CD14-positive monocyte (primary cell): ENCODE data around the gene NTNG1. TPM values are rescaled to one million over a fixed set of nuclear protein-coding genes. Genes with fewer than 3 reads are reported as not detected.

Source experiments
- DNase-seq, 3 donors: peaks; one replicate each; pipeline ENCODE4 v3.0.0-alpha.2; 2011 to 2022
- H2AFZ ChIP-seq: 2 replicates; pipeline ENCODE4 v1.6.0; 2012; ENCODE audit warnings: mild to moderate bottlenecking, low read depth, low read length, inconsistent platforms; ENCODE audit not compliant: insufficient read depth, poor library complexity, severe bottlenecking
- H3K27ac ChIP-seq, 2 donors: 1 replicate in 1 of 2; 2 replicates in 1 of 2; pipeline ENCODE4 v1.5.1; 2012 to 2013; ENCODE audit warnings: low read length in 2 of 2, control low read depth in 1 of 2, inconsistent platforms in 1 of 2, low read depth in 1 of 2, mild to moderate bottlenecking in 1 of 2
- H3K27me3 ChIP-seq, 2 donors: one replicate each; pipeline versions ENCODE4 v1.6.0 to v1.6.1; 2011 to 2013; ENCODE audit warnings: low read length in 2 of 2; ENCODE audit not compliant: control insufficient read depth in 2 of 2, insufficient read depth in 2 of 2
- H3K36me3 ChIP-seq, 2 donors: replicated peaks in 1 of 2; 1 replicate in 1 of 2; 2 replicates in 1 of 2; pipeline versions ENCODE4 v1.5.1 to v1.6.1; 2012 to 2013; ENCODE audit warnings: low read length in 2 of 2, control low read depth in 1 of 2, inconsistent platforms in 1 of 2, mild to moderate bottlenecking in 1 of 2; ENCODE audit not compliant: insufficient read depth in 2 of 2, control insufficient read depth in 1 of 2
- H3K4me1 ChIP-seq, 2 donors: 1 replicate in 1 of 2; 2 replicates in 1 of 2; pipeline versions ENCODE4 v1.5.1 to v1.6.1; 2012 to 2013; ENCODE audit warnings: low read length in 2 of 2, control low read depth in 1 of 2, inconsistent platforms in 1 of 2, mild to moderate bottlenecking in 1 of 2, moderate library complexity in 1 of 2; ENCODE audit not compliant: insufficient read depth in 2 of 2, control insufficient read depth in 1 of 2
- H3K4me2 ChIP-seq: replicated peaks from 2 replicates; pipeline ENCODE3; 2012; ENCODE audit warnings: low read length, moderate library complexity, mild to moderate bottlenecking; ENCODE audit not compliant: poor library complexity, severe bottlenecking; ENCODE audit errors: extremely low read depth
- H3K4me3 ChIP-seq, 3 experiments: fragments of 200-600 bp in 1 of 3; sonication (generic) in 1 of 3; replicated peaks in 1 of 3; 1 replicate in 2 of 3; 2 replicates in 1 of 3; pipeline ENCODE4 v1.5.1; 2011 to 2013; ENCODE audit warnings: low read length in 3 of 3, mild to moderate bottlenecking in 3 of 3, control low read depth in 2 of 3, low read depth in 2 of 3, inconsistent platforms in 1 of 3, moderate library complexity in 1 of 3
- H3K79me2 ChIP-seq: 2 replicates; pipeline ENCODE4 v1.6.0; 2012; ENCODE audit warnings: mild to moderate bottlenecking, control low read depth, inconsistent platforms, low read length, moderate library complexity; ENCODE audit not compliant: insufficient read depth
- H3K9ac ChIP-seq: 2 replicates; pipeline ENCODE4 v1.6.0; 2017; ENCODE audit warnings: low read length, mild to moderate bottlenecking; ENCODE audit not compliant: insufficient read depth, poor library complexity, severe bottlenecking
- H3K9me3 ChIP-seq, 2 donors: replicated peaks in 1 of 2; 1 replicate in 1 of 2; 2 replicates in 1 of 2; pipeline versions ENCODE4 v1.5.1 to v1.6.1; 2012 to 2013; ENCODE audit warnings: low read length in 2 of 2, control low read depth in 1 of 2; ENCODE audit not compliant: control insufficient read depth in 1 of 2, insufficient read depth in 1 of 2
- H4K20me1 ChIP-seq: 2 replicates; pipeline ENCODE4 v1.6.0; 2012; ENCODE audit warnings: mild to moderate bottlenecking, low read length, control low read depth, moderate library complexity; ENCODE audit not compliant: insufficient read depth
- H3K27ac Mint-ChIP-seq, 7 donors: one replicate each; pipeline ENCODE4 v1.8.0; 2020; ENCODE audit warnings: mild to moderate bottlenecking in 7 of 7, mixed read lengths in 7 of 7, moderate library complexity in 6 of 7, inconsistent platforms in 2 of 7
- H3K27me3 Mint-ChIP-seq, 3 donors: one replicate each; pipeline ENCODE4 v1.8.0; 2021 to 2022; ENCODE audit warnings: low read depth in 3 of 3, mild to moderate bottlenecking in 3 of 3, mixed read lengths in 3 of 3, moderate library complexity in 3 of 3, inconsistent platforms in 1 of 3
- H3K36me3 Mint-ChIP-seq, 2 donors: one replicate each; pipeline ENCODE4 v1.8.0; 2020; ENCODE audit warnings: mixed read lengths in 2 of 2, inconsistent platforms in 1 of 2, mild to moderate bottlenecking in 1 of 2
- H3K4me1 Mint-ChIP-seq: one replicate; pipeline ENCODE4 v1.8.0; 2020; ENCODE audit warnings: mild to moderate bottlenecking, mixed read lengths
- H3K4me3 Mint-ChIP-seq, 2 donors: one replicate each; pipeline ENCODE4 v1.8.0; 2020; ENCODE audit warnings: mild to moderate bottlenecking in 2 of 2, mixed read lengths in 2 of 2, moderate library complexity in 1 of 2
- H3K9me3 Mint-ChIP-seq, 7 donors: one replicate each; pipeline ENCODE4 v1.8.0; 2020 to 2022; ENCODE audit warnings: mixed read lengths in 7 of 7, mild to moderate bottlenecking in 6 of 7, moderate library complexity in 6 of 7, inconsistent platforms in 2 of 7
- CTCF ChIP-seq: fragments of 200-600 bp; IDR thresholded peaks from one replicate; pipeline ENCODE4 v1.8.0; 2022; ENCODE audit warnings: antibody characterized with exemption, mild to moderate bottlenecking
- WGBS: methylation state at CpG from one replicate; pipeline ENCODE4 v1.1.5; 2013; ENCODE audit warnings: missing lambda C conversion rate; ENCODE audit not compliant: insufficient coverage; 5-methylcytosine and 5-hydroxymethylcytosine counted together
- intact Hi-C, 2 donors: fragments of 100-400 bp; cut with micrococcal nuclease; formaldehyde crosslinking; loops; one replicate each; pipeline versions ENCODE4 v1.15.0 to v1.15.1; 2023
- polyA plus RNA-seq, 3 donors: library from polyadenylated mRNA; depleted of rRNA in 1 of 3; unstranded in 2 of 3; stranded (reverse) in 1 of 3; fragments of 300-500 nt in 2 of 3; fragments of >200 nt in 1 of 3; fragmentation: Illumina TruSeq in 2 of 3; gene quantifications; 1 replicate in 2 of 3; 2 replicates in 1 of 3; pipeline ENCODE4 v1.2.3, GENCODE V29; 2012 to 2021

NTNG1 gene
- polyA plus RNA-seq, 3 donors, result not detected

- Histone ChIP-seq H3K9ac (no peak overlapping the region), H4K20me1 (no peaks in the 10 kb centered on the region), H3K36me3 (no peaks in the 10 kb centered on the region), H3K4me1 (no peaks in the 10 kb centered on the region), H3K27me3 (no peaks in the 10 kb centered on the region), H3K4me2 (no peak overlapping the region), H3K9me3 (no peaks in the 10 kb centered on the region), H2AFZ (no peak overlapping the region), H3K27ac (no peak overlapping the region), H3K79me2 (no peaks in the 10 kb centered on the region), H3K4me3 (no peak overlapping the region)
- WGBS, result 100% methylated on average over 1 of the region's 2 CpGs
- Mint-ChIP-seq H3K27ac (no peak overlapping the region), H3K4me1 (no peaks in the 10 kb centered on the region), H3K9me3 (peaks cover 0 to 2% (median 0%) of the 10 kb centered on the region in 7 donors), H3K4me3 (no peak overlapping the region), H3K27me3 (peaks cover 0 to 2% (median 0%) of the 10 kb centered on the region in 3 donors), H3K36me3 (no peaks in the 10 kb centered on the region)
- DNase-seq, result no peak
- intact Hi-C loops, result no loop called here
- TF ChIP-seq CTCF, result no peak
Measured at GRCh38 chr1:107378866-107379265, 238.0 kb downstream of the NTNG1 start.

- Histone ChIP-seq H3K9ac (no peak overlapping the region), H3K79me2 (no peaks in the 10 kb centered on the region), H4K20me1 (no peaks in the 10 kb centered on the region), H3K36me3 (no peaks in the 10 kb centered on the region), H3K4me1 (no peaks in the 10 kb centered on the region), H3K4me2 (no peak overlapping the region), H2AFZ (no peak overlapping the region), H3K4me3 (no peak overlapping the region), H3K27me3 (no peaks in the 10 kb centered on the region), H3K27ac (no peak overlapping the region), H3K9me3 (no peaks in the 10 kb centered on the region)
- intact Hi-C loops, result no loop called here
- H3K27me3 Mint-ChIP-seq, result peaks cover 0 to 2% (median 0%) of the 10 kb centered on the region in 3 donors
- no peak for TF ChIP-seq CTCF
- no peak overlapping the region for H3K4me3 Mint-ChIP-seq
- no peak for DNase-seq
- peaks cover 0 to 2% (median 0%) of the 10 kb centered on the region in 7 donors for H3K9me3 Mint-ChIP-seq
- no peaks in the 10 kb centered on the region for H3K36me3 Mint-ChIP-seq
- H3K4me1 Mint-ChIP-seq, result no peaks in the 10 kb centered on the region
- no peak overlapping the region for H3K27ac Mint-ChIP-seq
Measured at GRCh38 chr1:107379826-107380225, 239.0 kb downstream of the NTNG1 start.
